ENCODE data around the gene DNAI2.

DNAI2 gene

DNA sequence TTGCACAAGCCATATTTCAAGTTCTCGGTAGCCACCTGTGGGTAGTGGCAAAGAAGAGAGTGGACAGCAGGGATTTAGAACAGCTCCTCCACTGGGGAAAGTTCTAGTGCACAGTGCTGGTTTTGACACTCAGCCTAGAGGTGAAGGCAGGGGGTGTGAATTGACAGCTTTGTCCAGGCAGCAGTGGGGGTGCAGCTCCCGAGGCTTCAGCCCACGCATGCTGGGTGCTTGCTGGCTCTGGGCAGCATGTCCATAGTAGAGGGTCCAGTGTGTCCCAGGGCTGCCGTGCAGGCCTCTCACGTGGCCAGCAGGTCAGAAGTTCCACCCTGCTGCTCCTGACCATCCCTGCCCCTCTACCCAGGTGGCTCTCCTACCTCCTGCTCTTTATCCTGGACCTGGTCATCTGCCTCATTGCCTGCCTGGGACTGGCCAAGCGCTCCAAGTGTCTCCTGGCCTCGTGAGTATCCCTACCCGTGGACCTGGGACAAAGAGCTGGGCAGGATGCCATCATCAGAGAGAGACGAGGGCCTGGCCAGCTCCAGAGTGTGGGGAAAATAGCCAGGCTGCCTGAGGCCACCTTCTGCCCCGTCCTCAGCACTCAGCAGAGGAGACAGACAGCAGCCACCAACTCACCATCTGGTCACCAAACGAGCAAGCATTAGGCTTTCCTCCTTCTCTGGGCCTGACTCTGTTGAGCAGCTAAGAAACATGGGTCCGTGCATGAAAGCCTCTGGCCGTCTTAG, 30.9 kb upstream of the DNAI2 start:
- DNase-seq (ENCODE audit: insufficient read length, low spot score), result no peak
- TF ChIP-seq POLR2AphosphoS5 (IDR thresholded peaks at IDR 0.05; ENCODE audit: low read depth, low read length) (no peak), SPI1 (IDR thresholded peaks at IDR 0.05; ENCODE audit: low read depth, low read length) (no peak), TAF1 (IDR thresholded peaks at IDR 0.05; ENCODE audit: low read depth, low read length) (no peak), POLR2A (IDR thresholded peaks at IDR 0.05; ENCODE audit: low read depth, low read length) (no peak), POU2F2 (IDR thresholded peaks at IDR 0.05; ENCODE audit: low read depth, low read length) (no peak), PAX5 (IDR thresholded peaks at IDR 0.05; ENCODE audit: insufficient read depth, low read length, severe bottlenecking) (no peak)
- no peak for FAIRE-seq

DNA sequence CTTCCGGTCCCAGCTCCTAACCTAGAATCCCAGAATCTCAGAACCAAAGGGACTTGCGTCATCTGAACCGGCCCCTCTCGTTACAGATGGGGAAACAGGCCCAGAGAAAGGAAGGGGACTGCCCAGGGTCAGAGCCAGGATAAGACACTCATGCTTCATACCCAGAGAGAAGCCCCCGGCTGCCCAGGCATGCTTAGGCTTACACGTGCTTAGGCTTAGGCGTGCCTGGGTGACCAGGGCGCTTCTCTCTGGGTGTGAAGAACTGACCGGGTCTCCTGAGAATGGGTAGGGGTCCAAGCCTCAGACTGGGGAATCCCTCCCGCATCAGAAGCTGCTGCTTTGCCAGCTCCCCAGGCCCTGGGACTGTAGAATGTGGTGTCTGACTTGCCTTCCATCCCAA, 29.9 kb upstream of the DNAI2 start:
- DNase-seq (ENCODE audit: insufficient read length, low spot score) (no peak), FAIRE-seq (no peak)
- TF ChIP-seq POU2F2 (IDR thresholded peaks at IDR 0.05; ENCODE audit: low read depth, low read length), result no peak
- TF ChIP-seq POLR2AphosphoS5 (IDR thresholded peaks at IDR 0.05; ENCODE audit: low read depth, low read length), result no peak
- no peak for TF ChIP-seq POLR2A (IDR thresholded peaks at IDR 0.05; ENCODE audit: low read depth, low read length)
- no peak for TF ChIP-seq SPI1 (IDR thresholded peaks at IDR 0.05; ENCODE audit: low read depth, low read length)
- no peak for TF ChIP-seq PAX5 (IDR thresholded peaks at IDR 0.05; ENCODE audit: insufficient read depth, low read length, severe bottlenecking)
- TF ChIP-seq TAF1 (IDR thresholded peaks at IDR 0.05; ENCODE audit: low read depth, low read length), result no peak

DNA sequence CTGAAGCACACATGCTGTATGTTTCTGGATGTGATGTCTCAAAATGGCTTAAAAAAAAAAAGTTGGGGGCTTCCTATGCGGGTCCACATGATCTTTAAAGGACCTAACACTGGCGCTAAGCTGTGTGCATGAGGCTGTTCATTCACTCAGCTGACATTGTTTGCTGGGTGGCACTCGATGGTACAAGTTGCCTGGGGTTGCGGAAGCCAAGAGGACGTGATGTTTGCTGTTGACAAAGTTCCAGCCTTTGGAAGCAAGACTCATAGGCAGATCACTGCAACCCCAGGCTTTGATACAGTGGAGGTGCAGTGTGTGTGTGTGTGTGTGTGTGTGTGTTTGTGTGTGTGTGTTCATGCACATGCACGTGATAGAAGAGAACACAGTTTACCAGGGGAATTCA, 29.5 kb upstream of the DNAI2 start:
- TF ChIP-seq SPI1 (IDR thresholded peaks at IDR 0.05; ENCODE audit: low read depth, low read length) (no peak), POLR2A (IDR thresholded peaks at IDR 0.05; ENCODE audit: low read depth, low read length) (no peak), TAF1 (IDR thresholded peaks at IDR 0.05; ENCODE audit: low read depth, low read length) (no peak), PAX5 (IDR thresholded peaks at IDR 0.05; ENCODE audit: insufficient read depth, low read length, severe bottlenecking) (no peak), POLR2AphosphoS5 (IDR thresholded peaks at IDR 0.05; ENCODE audit: low read depth, low read length) (no peak), POU2F2 (IDR thresholded peaks at IDR 0.05; ENCODE audit: low read depth, low read length) (no peak)
- FAIRE-seq, result no peak
- DNase-seq (ENCODE audit: insufficient read length, low spot score), result no peak

DNA sequence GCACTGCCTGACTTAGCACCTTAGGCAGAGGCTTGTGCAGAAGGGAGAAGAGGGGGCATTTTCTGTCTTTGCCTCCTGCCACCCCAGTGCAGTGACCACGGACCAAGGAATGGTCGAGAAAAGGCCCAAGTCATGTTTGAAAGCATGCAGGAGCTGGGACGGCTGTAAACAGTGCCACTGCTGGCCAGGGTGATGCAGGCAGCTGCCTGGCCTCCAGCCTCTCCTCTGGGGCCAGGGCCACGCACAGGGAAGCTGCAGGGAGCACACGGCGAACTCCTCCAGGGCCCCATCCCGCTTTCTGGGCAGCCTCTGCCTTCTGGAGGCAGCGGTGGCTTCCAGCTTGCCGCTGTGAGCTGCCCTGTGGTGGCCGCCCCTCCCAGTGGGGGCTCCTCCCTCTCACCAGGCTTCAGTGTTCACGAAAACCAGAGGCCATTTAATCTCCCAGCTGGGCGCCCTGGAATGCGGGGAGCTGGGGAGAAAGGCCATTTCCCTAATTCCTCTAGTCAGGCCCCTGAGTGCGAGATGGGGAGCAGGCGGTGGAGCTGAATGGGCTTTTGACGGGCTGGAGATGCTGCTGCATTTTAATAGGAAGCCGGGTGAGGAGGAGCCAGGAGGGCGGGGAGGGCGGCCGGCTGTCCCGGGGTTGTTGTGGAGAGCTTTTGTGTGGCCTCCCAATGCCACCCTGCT, 28.7 kb upstream of the DNAI2 start:
- TF ChIP-seq POLR2AphosphoS5 (IDR thresholded peaks at IDR 0.05; ENCODE audit: low read depth, low read length) (no peak), PAX5 (IDR thresholded peaks at IDR 0.05; ENCODE audit: insufficient read depth, low read length, severe bottlenecking) (no peak), POU2F2 (IDR thresholded peaks at IDR 0.05; ENCODE audit: low read depth, low read length) (no peak)
- DNase-seq (ENCODE audit: insufficient read length, low spot score), result no peak
- no peak for FAIRE-seq

DNA sequence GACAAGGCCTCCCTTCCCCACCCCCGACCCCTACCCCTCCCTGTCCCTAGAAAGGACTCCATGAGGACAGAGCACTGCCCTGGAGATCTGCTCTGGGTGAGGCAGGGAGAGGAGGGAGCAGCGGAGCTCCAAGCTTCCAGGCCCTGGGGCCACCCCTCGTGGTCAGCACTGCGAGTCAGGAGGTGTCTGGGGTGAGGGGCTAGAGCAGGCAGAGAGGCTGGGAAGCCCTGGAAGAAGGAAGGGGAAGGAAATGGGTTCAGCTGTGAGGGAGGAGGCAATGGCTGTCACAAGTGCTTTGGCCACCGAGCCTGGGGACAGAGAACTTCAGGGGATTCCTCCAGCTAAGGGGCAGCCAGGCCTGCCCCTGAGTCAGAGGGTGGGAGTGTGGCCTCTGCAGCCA, 28.2 kb upstream of the DNAI2 start:
- FAIRE-seq (no peak), DNase-seq (ENCODE audit: insufficient read length, low spot score) (no peak)
- no peak for TF ChIP-seq POLR2A (IDR thresholded peaks at IDR 0.05; ENCODE audit: low read depth, low read length)
- TF ChIP-seq SPI1 (IDR thresholded peaks at IDR 0.05; ENCODE audit: low read depth, low read length), result no peak
- TF ChIP-seq TAF1 (IDR thresholded peaks at IDR 0.05; ENCODE audit: low read depth, low read length), result no peak
- no peak for TF ChIP-seq POLR2AphosphoS5 (IDR thresholded peaks at IDR 0.05; ENCODE audit: low read depth, low read length)
- no peak for TF ChIP-seq POU2F2 (IDR thresholded peaks at IDR 0.05; ENCODE audit: low read depth, low read length)
- no peak for TF ChIP-seq PAX5 (IDR thresholded peaks at IDR 0.05; ENCODE audit: insufficient read depth, low read length, severe bottlenecking)

DNA sequence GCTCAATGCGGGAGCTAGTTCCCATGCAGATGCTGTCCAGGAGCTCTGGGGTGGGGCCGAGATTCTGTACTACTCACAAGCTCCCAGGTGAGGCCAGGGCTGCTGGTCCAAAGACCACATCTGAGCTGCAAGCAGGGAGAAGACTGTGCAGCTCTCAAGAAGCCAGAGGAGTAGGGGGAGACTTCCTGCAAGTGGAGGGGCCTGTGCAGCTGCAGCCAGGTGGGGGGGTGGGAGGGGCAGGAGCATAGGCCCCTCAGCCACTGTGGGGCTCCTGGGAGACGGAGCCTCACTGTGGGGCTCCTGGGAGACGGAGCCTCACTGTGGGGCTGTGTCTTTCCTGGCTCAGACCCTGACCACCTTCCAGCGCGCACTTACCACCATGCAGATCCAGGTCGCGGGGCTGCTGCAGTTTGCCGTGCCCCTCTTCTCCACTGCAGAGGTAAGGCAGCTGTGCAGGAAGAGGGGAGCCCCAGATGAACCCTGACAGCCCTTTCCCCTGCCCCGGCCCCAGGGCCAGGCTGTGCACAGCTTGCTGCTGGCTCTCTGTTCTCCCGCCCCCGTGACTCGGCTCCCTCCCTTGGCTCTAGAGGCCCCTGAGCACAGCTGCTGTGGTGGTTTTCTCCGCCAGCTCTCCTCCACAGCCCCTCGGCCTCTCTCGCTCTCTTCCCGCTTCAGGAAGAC, 24.3 kb upstream of the DNAI2 start:
- DNase-seq (ENCODE audit: insufficient read length, low spot score) (no peak), FAIRE-seq (no peak)
- TF ChIP-seq PAX5 (IDR thresholded peaks at IDR 0.05; ENCODE audit: insufficient read depth, low read length, severe bottlenecking) (no peak), POLR2AphosphoS5 (IDR thresholded peaks at IDR 0.05; ENCODE audit: low read depth, low read length) (no peak), POLR2A (IDR thresholded peaks at IDR 0.05; ENCODE audit: low read depth, low read length) (no peak), POU2F2 (IDR thresholded peaks at IDR 0.05; ENCODE audit: low read depth, low read length) (no peak), SPI1 (IDR thresholded peaks at IDR 0.05; ENCODE audit: low read depth, low read length) (no peak), TAF1 (IDR thresholded peaks at IDR 0.05; ENCODE audit: low read depth, low read length) (no peak)

DNA sequence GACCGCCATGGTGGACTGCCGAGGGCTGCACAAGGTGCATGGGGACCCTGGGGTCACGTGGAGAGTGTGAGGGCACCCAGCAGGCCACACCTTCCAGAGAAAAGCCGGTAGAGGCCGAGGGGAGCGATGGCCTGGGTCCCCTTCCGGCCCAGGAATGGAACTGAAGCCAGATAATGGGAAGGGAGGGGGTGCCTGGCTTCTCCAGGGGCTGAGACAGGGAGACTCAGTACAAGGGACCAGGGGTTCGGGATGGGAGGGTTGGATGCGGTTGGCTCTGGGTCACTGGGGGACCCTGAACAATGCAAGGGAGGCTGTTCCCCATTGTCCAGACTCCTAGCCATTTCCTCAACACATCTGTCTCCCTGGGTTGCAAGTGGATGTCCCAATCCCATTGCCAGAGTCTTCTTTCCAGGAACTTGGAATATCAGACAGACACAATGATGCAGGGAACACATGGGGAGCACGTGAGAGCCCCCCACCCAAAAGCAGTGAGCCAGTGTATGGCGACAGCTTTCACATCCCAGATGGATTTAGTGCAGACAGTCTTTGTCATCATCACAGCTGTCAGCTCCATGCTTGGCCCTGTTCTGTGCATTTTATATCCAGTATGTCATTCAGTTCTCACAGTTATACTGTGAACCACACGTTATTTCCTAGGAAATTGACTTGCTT, 23.6 kb upstream of the DNAI2 start:
- FAIRE-seq (no peak), DNase-seq (ENCODE audit: insufficient read length, low spot score) (no peak)
- no peak for TF ChIP-seq PAX5 (IDR thresholded peaks at IDR 0.05; ENCODE audit: insufficient read depth, low read length, severe bottlenecking)
- TF ChIP-seq TAF1 (IDR thresholded peaks at IDR 0.05; ENCODE audit: low read depth, low read length), result no peak
- TF ChIP-seq POLR2A (IDR thresholded peaks at IDR 0.05; ENCODE audit: low read depth, low read length), result no peak
- TF ChIP-seq POU2F2 (IDR thresholded peaks at IDR 0.05; ENCODE audit: low read depth, low read length), result no peak
- no peak for TF ChIP-seq SPI1 (IDR thresholded peaks at IDR 0.05; ENCODE audit: low read depth, low read length)
- TF ChIP-seq POLR2AphosphoS5 (IDR thresholded peaks at IDR 0.05; ENCODE audit: low read depth, low read length), result no peak

DNA sequence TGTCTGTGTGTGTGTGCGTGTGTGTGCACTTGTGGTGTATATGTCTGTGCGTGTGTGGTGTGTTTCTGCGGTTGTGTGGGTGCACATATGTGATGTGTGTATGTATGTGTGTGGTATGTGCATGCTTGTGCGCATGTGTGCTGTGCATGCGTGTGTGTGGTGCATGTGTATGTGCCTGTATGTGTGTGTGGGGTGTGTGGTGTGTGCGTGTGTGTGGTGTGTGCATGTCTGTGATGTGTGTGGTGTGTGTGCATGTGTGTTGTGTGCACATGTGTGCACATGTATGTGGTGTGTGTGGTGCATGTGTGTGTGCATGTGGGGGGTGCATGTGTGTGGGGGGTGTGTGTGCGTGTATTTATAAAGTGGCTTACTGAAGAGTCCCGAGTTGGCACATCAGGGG, 23.0 kb upstream of the DNAI2 start:
- FAIRE-seq (peak; percentile 50), DNase-seq (ENCODE audit: insufficient read length, low spot score) (no peak)
- TF ChIP-seq POLR2AphosphoS5 (IDR thresholded peaks at IDR 0.05; ENCODE audit: low read depth, low read length) (no peak), POU2F2 (IDR thresholded peaks at IDR 0.05; ENCODE audit: low read depth, low read length) (no peak), TAF1 (IDR thresholded peaks at IDR 0.05; ENCODE audit: low read depth, low read length) (no peak), PAX5 (IDR thresholded peaks at IDR 0.05; ENCODE audit: insufficient read depth, low read length, severe bottlenecking) (no peak), POLR2A (IDR thresholded peaks at IDR 0.05; ENCODE audit: low read depth, low read length) (no peak), SPI1 (IDR thresholded peaks at IDR 0.05; ENCODE audit: low read depth, low read length) (no peak)

DNA sequence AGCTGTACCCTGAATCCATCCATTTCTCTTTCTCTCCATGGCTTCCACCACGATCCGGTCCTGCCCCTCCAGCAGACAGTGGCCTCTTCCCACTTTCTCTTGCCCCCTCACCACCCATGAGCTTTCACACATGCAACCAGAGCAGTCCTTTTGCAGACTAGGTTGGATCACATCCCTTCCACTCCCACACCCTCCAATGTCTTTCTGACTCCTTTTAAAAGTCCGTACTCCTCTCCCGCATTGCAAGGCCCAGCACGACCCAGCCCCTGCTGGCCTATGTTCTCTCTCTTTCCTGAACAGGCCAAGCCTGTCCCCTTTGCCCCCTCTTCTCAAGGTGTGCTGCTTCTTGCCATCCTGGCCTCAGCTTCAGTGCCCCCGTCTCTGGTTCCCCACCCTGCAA, 22.5 kb upstream of the DNAI2 start:
- DNase-seq (ENCODE audit: insufficient read length, low spot score) (no peak), FAIRE-seq (no peak)
- TF ChIP-seq PAX5 (IDR thresholded peaks at IDR 0.05; ENCODE audit: insufficient read depth, low read length, severe bottlenecking) (no peak), SPI1 (IDR thresholded peaks at IDR 0.05; ENCODE audit: low read depth, low read length) (no peak), POLR2AphosphoS5 (IDR thresholded peaks at IDR 0.05; ENCODE audit: low read depth, low read length) (no peak), POLR2A (IDR thresholded peaks at IDR 0.05; ENCODE audit: low read depth, low read length) (no peak), POU2F2 (IDR thresholded peaks at IDR 0.05; ENCODE audit: low read depth, low read length) (no peak), TAF1 (IDR thresholded peaks at IDR 0.05; ENCODE audit: low read depth, low read length) (no peak)
